NCI-H146 (cell line): ENCODE measurements around the gene DNAJC1.

Source experiments
- DNase-seq: peaks from one replicate; lab custom pipeline; 2025; lab: John Stamatoyannopoulos, UW

The DNAJC1 gene

DNA sequence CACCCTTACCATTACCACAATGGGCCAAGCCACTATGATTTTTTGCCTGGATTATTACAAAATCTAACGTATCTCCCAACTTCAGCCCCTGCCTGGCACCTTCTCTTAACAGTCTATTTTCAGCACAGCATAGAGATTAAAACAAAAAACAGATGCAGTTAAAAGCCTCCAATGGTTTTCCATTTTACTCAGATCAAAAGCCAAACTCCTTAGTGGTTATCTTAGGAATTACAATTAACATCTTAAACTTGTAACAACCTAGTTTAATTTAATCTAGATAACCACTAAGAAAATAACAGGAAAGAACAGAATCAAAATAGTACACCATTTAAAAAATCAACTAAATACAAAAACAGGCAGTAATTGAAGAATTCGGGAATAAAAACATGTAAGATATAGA, 43.5 kb downstream of the DNAJC1 start:
- DNase-seq, result no peak

GRCh38 chr10:21954690-21955089, 48.8 kb downstream of the DNAJC1 start:
- DNase-seq, result no peak

DNA sequence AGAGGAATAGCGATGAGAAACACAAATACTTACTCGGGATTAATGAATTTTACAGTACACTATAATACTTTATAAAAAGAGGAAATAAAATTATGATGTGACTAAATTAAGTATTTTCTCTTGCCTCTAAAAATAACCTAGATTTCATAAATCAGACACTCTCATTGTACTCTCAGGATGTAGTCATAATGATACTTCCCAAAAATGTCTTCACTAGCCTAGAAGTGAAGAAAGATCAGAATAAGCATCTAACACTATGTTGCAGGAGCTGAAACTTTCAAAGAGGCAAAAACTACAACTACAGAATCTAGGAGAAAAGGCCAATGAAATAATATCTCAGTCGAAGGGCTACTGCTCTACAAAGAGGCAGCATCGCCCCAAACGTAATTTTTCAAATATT, 49.4 kb downstream of the DNAJC1 start:
- no peak for DNase-seq

GRCh38 chr10:21953585-21954057, 49.9 kb downstream of the DNAJC1 start:
- peak; percentile 86 for DNase-seq

DNA sequence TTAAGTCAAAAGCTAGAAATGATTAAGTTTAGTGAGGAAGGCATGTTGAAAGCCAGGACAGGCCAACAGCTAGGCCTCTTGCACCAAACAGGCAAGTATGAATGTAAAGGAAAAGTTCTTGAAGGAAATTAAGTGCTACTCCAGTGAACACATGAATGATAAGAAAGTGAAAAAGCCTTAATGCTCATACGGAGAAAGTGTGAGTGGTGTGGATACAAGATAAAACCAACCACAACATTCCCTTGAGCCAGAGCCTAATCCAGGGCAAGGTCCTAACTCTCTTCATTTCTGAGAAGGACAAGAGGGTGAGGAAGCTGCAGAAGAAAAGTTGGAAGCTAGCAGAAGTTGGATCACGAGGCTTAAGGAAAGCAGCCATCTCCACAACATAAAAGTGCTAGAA, 53.0 kb downstream of the DNAJC1 start:
- DNase-seq, result no peak

DNA sequence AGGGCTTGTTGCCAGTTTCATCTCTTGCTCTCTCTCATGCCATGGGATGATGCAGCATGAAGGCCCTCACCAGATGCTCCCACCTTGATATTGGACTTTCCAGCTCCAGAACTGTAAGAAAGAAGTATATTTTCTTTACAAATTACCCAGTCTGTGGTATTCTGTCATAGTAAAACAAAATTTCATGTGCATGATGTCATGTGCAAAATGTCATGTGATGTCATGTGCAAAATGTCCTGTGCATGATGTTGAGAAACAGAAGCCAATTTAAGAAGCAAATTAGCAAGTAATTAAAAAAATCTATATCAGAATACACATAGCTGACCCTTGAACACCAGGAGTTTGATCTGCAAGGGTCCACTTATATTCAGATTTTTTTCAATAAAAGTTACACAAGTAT, 56.6 kb downstream of the DNAJC1 start:
- DNase-seq, result no peak

- DNase-seq, result no peak
Observed at GRCh38 chr10:21944727-21945386, 58.7 kb downstream of the DNAJC1 start.

- DNase-seq, result no peak
Observed at GRCh38 chr10:21943633-21944265, 59.8 kb downstream of the DNAJC1 start.

- DNase-seq, result no peak
Observed at GRCh38 chr10:21935439-21936023, 68.0 kb downstream of the DNAJC1 start.

GRCh38 chr10:21934307-21934706, 69.2 kb downstream of the DNAJC1 start:
- no peak for DNase-seq

- no peak for DNase-seq
Observed at GRCh38 chr10:21929070-21929469, 74.5 kb downstream of the DNAJC1 start.

- DNase-seq, result no peak
Observed at GRCh38 chr10:21927631-21928353, 75.7 kb downstream of the DNAJC1 start.

DNA sequence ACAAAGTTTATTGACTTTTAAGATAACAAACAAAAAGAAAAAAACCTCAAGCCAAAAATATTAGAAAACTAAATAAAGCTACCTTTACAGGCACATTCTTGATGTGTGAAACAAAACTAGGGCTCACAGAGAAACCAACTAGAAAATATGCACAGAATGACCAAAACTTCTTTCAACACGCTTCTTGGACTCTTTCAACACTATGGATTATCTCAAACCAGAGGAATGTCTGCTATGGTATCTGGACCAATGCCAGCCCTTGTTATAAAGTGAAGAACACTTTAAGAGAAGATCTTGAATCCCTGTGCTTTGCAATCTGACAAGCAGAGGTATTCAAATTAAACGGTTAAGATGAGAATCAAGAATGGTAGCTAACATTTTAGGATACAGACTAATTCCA, 76.6 kb downstream of the DNAJC1 start:
- DNase-seq, result no peak

GRCh38 chr10:21926358-21926925, 77.1 kb downstream of the DNAJC1 start:
- no peak for DNase-seq

DNA sequence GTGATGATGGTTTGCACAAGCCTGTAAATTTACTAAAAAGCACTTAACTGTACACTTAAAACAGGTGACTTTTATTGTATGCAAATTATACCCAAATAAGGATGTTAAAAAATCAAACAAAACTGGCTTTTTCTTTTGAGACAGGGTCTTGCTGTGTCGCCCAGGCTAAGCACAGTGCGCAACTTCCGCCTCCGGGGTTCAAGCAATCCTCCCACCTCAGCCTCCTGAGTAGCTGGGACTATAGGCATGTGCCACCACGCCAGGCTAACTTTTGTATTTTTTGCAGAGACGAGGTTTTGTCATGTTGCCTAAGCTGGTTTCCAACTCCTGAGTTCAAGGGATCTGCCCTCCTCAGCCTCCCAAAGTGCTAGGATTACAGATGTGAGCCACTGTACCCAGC, 77.7 kb downstream of the DNAJC1 start:
- DNase-seq, result no peak

DNA sequence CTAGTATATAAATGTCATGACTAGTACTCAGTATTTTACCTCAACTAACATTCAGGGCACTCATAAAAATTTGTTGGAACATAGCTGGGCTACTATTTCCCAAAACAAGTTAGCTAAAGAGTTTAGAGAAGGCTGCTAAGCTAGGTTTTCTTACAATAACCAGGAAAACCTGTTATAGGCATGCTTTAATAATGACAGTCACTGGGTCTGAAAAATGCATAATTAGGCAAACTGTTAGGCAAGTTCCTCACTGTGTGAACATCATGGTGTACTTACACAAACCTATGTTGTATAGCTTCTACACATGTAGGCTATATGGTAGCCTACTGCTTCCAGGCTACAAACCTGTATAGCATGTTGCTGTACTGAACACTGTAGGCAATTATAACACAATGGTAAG, 79.0 kb downstream of the DNAJC1 start:
- DNase-seq, result no peak

DNA sequence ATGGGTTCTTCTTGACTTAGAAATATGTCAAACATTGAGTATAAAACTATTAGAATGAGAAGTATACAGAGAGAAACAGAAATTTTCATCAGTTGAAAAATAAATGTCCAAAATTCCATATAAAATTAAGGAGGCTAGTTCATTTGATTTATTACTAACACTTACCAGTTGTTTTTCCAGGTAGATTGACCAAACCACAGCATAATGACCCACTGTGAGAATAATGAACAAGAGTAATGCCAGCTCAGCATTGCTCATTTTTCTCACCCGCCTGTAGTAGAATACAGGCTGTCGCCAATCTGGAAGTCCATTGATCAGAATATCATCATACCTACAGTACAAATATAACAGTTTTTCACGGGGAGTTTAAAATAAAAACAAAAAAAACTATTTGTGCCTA, 82.9 kb downstream of the DNAJC1 start:
- no peak for DNase-seq

DNA sequence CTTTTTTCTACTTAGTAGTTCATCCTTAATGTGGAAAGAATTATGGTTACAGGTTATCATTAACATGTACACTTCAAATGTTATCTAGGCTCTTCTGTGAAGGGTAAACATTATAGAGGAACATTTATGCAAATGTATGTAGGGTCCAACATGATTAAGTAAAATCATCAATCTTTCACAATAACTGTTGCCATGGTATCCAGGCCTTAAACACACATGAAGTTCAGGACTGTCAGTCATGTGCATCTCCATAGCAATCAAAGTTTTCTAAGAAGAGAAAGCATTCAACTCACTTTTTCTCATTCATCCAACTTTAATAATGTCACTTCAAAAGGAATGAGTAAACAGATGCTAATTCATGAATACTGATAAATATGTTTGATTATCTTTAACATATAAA, 83.6 kb downstream of the DNAJC1 start:
- DNase-seq, result no peak

- DNase-seq, result no peak
Observed at GRCh38 chr10:21919117-21919516, 84.4 kb downstream of the DNAJC1 start.

DNA sequence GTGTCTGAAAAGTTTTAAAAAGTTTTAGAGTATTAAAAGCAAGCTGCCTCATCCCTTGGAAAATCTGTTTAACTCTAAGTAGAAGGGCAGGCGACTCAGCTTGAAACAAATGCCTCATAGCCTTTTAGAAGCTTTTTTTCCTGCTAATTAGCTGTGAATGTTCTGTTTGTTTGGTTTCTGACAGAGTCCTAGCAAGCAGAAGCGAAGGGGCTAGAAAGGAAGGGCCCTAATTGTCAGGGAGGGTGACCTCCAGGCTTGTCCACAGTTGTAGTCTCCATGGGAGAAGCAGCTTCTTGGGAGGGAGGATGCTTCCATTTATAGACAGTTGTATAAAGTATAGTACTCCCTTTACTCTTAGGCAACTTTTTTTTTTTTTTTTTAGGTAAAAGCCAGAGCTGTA, 90.9 kb downstream of the DNAJC1 start:
- DNase-seq, result no peak

- DNase-seq, result no peak
Observed at GRCh38 chr10:21910798-21911197, 92.7 kb downstream of the DNAJC1 start.

- DNase-seq, result no peak
Observed at GRCh38 chr10:21907436-21907835, 96.1 kb downstream of the DNAJC1 start.

DNA sequence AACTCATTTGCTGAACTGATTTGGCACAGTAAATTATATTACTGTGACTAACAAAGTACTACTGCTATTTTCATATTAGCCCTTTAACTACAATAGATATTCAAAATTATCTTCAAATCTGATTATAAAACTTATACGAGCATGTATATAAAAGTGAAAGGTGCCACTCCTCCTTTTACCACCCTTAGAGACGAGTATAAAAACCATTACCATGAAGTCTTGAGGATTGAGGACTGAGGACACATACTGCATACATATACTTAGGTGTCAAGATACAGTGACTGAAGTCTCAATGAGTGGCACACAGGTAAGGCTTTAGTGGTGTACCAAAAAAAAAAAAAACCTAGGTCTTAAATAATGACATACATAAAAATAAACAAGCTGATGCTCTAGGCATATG, 98.6 kb downstream of the DNAJC1 start:
- no peak for DNase-seq
